GM19023 (cell line): ENCODE data around the gene UHRF2.
"Not testable (repeated sequence)": the region's sequence is repeated elsewhere in the genome, so short reads cannot be mapped to it uniquely, and the experiment has no call there.

Source experiments
- ATAC-seq: cut with Tn5 transposase; IDR thresholded peaks from one replicate; pipeline ENCODE4 v1.9.1; 2021; ENCODE audit warnings: mild to moderate bottlenecking, moderate library complexity; ENCODE audit not compliant: unreplicated experiment

The UHRF2 gene

GRCh38 chr9:6484210-6484609, 71.2 kb downstream of the UHRF2 start:
- ATAC-seq, result no peak

GRCh38 chr9:6488395-6488794, 75.4 kb downstream of the UHRF2 start:
- no peak for ATAC-seq

- ATAC-seq, result no peak
Measured at GRCh38 chr9:6489099-6489498, 76.1 kb downstream of the UHRF2 start.

- ATAC-seq, result no peak
Measured at GRCh38 chr9:6490863-6491262, 77.9 kb downstream of the UHRF2 start.

GRCh38 chr9:6495466-6495865, 82.5 kb downstream of the UHRF2 start:
- no peak for ATAC-seq

GRCh38 chr9:6498982-6499381, 86.0 kb downstream of the UHRF2 start:
- no peak for ATAC-seq

- no peak for ATAC-seq
Measured at GRCh38 chr9:6501526-6502210, 88.7 kb downstream of the UHRF2 start.

GRCh38 chr9:6502399-6502798, 89.4 kb downstream of the UHRF2 start:
- ATAC-seq, result no peak

- no peak for ATAC-seq
Measured at GRCh38 chr9:6506571-6506970, 93.6 kb downstream of the UHRF2 start.

- no peak for ATAC-seq
Measured at GRCh38 chr9:6512085-6512657, 99.2 kb downstream of the UHRF2 start.

- ATAC-seq, result no peak
Measured at GRCh38 chr9:6522263-6522662, 109.3 kb downstream of the UHRF2 start.

- ATAC-seq, result no peak
Measured at GRCh38 chr9:6525326-6526045, 112.5 kb downstream of the UHRF2 start.

- no peak for ATAC-seq
Measured at GRCh38 chr9:6535594-6535993, 122.6 kb downstream of the UHRF2 start.

- no peak for ATAC-seq
Measured at GRCh38 chr9:6538666-6539071, 125.7 kb downstream of the UHRF2 start.

- not testable (repeated sequence) for ATAC-seq
Measured at GRCh38 chr9:6542617-6543016, 129.6 kb downstream of the UHRF2 start.

GRCh38 chr9:6543204-6543603, 130.2 kb downstream of the UHRF2 start:
- ATAC-seq, result no peak

- ATAC-seq, result no peak
Measured at GRCh38 chr9:6545017-6545691, 132.2 kb downstream of the UHRF2 start.

- ATAC-seq, result no peak
Measured at GRCh38 chr9:6549106-6549800, 136.3 kb downstream of the UHRF2 start.

GRCh38 chr9:6551136-6551535, 138.1 kb downstream of the UHRF2 start:
- no peak for ATAC-seq

GRCh38 chr9:6552033-6552432, 139.0 kb downstream of the UHRF2 start:
- no peak for ATAC-seq

- no peak for ATAC-seq
Measured at GRCh38 chr9:6552498-6553121, 139.6 kb downstream of the UHRF2 start.
